Skin of body (tissue), 2 donors: ENCODE measurements around the gene TOR1B. TPM values are rescaled to one million over a fixed set of nuclear protein-coding genes. Genes with fewer than 3 reads are reported as not detected.
"Not testable (repeated sequence)": the region's sequence is repeated elsewhere in the genome, so short reads cannot be mapped to it uniquely, and the experiment has no call there.

Source experiments
- DNase-seq: peaks from one replicate; lab custom pipeline; 2025; lab: John Stamatoyannopoulos, UW
- total RNA-seq: library from RNA; depleted of rRNA; stranded (reverse); fragments of >200 nt; gene quantifications from one replicate; pipeline ENCODE4 v1.2.3, GENCODE V29; 2014

The TOR1B gene
- total RNA-seq, 1 donor from 2014 or later, result 16.1 TPM

DNA sequence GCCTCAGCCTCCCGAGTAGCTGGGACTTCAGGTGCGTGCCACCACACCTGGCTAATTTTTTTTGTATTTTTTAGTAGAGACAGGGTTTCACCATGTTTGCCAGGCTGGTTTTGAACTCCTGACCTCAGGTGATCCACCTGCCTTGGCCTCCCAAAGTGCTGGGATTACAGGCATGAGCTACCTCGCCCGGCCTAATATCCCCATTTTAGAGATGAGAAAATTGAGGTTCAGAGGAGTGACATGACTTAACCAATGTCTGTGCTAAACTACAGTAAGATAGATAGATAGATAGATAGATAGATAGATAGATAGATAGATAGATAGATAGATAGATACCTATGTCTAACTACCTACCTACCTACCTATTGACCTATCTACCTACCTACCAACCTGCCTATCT, 26.9 kb upstream of the TOR1B start:
- not testable (repeated sequence) for DNase-seq

DNA sequence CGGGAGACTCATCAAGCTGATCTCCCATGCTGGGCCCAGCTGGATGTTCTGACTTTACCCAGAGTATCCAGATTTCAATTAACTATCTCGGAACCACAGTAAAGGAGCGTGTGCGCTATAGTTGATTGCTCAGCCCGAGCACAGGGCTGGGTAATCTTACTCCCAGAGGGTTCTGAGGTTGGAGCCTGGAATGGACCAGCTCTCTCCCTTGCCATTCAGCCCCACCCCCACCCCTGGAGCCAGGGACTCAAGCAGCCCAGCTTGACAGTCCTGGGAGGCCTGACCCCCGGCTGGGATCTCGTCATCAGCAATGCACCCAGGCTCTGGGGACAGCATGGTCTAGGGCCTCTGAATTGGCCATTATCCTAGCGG, 26.4 kb upstream of the TOR1B start:
- no peak for DNase-seq

DNA sequence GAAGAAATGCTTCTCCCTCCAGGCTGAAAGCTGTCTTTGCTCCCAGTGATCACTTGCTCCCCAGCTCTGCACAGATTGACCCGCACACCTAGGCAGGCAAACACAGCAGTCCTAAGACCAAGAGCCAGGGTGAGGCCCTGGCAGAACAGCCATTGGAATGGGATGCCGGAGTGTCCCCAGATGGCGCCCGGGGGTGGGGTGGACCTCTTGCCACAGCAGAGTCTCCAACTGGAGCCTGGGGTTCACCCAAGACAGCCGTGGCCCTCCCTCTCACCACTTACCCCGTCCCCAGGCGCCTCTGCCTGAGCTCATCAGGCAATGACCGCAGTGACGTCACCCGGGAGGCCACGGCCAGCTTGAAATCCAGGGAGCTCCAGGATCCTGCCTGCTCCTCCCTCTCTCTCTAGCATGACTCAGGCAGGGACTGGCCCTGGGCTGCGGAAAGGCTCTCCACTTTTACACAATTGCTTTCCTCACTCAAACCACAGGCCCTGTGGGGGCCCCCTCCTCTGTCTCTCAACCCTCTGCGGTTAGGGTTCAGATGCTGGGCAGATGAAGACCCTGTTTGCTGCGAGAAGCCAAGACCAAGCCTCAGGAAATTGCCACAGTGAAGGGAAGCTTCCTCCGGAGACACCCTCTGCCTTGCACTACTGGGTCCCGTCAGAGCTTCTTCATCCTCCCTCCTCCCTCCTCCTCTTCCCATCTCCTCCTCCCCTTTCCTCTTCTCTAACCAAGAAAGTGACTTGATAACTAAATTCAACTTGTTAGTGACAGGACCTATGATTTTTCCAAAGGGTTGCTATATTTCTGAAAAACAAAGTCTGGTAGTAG, 25.8 kb upstream of the TOR1B start:
- DNase-seq, result peak; percentile 86

DNA sequence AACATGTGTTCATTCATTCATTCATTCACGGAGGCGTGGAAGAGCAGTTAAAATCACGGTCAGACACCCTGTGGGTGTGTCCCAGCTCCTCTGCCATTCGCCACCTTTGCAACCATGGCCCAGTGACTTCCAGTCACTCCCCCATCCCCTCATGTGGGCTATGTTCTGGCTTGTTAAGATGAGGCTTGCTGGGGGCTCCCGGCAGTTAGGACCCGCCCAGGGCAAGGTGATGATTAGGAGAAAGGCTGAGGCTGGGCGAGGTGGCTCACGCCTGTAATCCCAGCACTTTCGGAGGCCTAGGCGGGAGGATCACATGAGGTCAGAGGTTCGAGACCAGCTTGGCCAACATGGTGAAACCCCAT, 25.2 kb upstream of the TOR1B start:
- DNase-seq, result no peak

DNA sequence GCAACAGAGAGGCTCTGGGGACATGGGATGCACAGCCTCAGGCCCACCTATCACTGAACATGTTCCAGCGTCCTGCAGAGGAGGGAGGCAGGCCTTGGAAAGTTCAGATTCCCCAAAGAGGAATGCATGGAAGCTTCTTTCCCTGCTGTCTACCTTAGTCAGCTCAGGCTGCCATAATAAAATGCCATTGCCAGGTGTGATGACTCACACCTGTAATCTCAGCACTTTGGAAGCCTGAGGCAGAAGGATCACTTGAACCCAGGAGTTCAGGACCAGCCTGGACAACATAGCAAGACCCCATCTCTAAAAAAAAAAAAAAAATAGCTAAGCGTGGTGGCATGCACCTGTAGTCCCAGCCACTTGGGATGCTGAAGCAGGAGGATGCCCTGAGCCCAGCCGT, 24.5 kb upstream of the TOR1B start:
- DNase-seq, result no peak

DNA sequence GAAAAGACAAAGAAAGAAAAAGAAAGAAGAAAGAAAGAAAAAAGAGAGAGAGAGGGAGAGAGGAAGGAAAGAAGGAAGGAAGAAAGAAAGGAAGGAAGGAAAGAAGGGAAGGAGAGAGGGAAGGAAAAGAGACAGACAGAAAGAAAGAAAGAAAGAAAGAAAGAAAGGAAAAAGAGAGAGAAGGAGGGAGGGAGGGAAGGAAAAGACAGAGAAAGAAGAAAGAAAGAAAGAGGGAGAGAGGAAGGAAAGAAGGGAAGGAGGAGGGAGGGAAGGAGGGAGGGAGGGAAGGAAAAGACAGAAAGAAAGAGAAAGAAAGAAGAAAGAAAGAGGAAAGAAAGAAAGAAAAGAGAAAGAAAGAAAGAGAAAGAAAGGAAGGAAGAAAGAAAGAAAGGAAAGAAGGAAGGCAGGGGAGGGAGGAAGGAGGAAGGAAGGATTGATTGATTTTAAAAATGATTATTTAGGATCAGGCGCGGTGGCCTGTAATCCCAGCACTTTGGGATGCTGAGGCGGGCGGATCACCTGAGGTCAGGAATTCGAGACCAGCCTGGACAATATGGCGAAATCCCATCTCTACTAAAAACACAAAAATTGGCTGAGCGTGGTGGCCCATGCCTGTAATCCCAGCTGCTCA, 23.3 kb upstream of the TOR1B start:
- DNase-seq, result no peak

DNA sequence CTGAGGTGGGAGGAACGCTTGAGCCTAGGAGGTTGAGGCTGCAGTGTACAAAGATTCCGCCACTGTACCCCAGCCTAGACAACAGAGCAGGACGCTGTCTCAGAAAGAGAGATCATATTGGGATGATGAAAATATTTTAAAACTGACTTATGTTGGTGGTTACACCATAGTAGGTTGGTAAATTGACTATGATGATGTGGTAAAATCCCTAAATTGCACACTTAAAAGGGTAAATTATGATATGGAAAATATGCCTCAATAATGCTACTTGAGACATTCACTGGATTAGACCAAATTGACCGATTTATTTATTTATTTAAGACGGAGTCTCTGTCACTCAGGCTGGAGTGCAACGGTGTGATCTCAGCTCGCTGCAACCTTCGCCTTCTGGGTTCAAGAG, 21.9 kb upstream of the TOR1B start:
- DNase-seq, result no peak

DNA sequence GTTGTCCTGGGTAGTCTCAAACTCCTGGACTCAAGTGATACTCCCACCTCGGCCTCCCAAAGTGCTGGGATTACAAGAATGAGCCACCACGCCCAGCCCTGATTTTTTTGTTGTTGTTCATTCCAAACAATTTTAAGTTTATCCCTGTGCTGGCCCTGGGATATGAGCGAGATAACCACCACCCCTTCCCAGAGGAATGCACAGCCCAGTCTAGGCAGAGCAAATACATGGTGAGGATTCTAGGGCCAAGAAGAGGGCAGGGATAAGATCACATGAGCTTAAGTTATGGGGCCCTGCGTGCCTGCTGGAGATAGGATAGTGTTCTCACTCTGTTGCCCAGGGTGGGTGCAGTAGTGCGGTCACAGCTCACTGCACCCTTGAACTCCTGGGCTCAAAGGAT, 21.0 kb upstream of the TOR1B start:
- no peak for DNase-seq

DNA sequence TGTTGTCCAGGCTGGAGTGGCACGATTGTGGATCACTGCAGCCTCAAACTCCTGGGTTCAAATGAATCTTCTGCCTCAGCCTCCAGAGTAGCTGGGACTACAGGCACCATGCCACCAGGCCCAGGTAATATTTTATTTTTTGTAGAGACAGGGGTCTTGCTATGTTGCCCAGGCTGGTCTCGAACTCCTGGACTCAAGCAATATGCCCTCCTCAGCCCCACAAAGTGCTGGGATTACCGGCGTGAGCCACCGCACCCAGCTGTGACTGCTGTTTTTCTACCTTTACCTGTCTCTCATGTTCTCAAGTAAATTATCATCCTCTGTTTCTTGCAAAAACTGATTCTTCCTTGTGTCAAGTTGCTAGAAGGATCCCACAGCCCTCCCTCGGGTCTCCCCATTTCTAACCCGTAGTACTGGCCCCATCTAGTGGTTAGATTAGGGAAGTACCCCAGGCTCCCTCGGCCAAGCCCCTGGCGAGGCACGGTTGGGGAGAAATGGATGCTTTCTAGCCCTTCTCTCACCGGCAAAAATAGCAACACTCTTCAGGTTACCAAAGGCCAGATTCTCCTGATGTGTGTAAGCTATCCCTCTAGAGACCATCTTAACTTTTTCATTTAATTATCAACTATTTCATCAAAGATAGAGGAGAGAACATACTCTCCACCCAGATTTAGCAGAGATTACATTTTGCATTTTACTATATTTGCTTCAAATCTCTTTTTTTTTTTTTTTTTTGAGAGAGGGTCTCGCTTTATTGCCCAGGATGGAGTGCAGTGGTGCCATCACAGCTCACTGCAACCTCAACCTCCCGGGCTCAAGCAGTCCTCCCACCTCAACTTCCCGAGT, 19.2 kb upstream of the TOR1B start:
- peak; percentile 89 for DNase-seq

DNA sequence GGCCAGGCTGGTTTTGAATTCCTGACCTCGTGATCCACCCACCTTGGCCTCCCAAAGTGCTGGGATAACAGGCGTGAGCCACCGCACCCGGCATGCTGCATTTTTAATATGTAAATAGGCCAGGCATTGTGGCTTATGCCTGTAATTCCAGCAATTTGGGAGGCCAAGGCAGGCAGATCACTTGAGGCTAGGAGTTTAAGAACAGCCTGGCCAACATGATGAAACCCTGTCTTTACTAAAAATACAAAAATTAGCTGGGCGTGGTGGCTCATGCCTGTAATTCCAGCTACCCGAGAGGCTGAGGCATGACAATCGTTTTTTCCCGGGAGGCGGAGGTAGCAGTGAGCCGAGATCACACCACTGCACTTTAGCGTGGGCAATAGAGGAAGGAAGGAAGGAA, 18.0 kb upstream of the TOR1B start:
- not testable (repeated sequence) for DNase-seq

DNA sequence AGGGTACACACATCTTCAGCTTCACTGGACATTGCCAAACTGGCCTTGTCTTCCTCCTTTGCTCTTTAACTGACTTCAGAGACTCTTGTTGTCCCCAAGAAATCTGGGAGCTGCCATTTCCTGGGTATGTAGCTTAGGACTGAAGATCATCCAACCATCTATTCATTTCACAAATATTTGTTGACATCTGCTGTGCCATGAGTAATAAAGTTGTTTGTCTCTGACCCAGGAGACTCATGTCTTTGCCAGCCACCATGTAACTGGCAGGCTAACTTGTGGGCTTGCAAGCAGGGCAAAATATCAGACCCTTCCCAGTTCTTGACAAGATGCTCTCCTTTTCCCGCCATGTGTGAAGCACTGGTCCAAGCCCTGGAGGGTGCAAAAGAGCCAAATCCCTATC, 17.1 kb upstream of the TOR1B start:
- DNase-seq, result no peak

DNA sequence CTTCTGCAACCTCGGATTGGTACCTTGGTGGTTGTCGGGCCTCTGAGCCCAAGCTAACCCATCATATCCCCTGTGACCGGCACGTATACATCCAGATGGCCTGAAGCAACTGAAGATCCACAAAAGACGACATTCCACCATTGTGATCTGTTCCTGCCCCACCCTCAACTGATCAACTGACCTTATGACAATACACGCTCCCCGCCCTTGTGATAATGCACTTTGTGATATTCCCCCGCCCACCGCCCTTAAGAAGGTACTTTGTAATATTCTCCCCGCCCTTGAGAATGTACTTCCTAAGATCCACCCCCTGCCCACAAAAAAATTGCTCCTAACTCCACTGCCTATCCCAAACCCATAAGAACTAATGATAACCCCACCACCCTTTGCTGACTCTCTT, 16.5 kb upstream of the TOR1B start:
- DNase-seq, result no peak

DNA sequence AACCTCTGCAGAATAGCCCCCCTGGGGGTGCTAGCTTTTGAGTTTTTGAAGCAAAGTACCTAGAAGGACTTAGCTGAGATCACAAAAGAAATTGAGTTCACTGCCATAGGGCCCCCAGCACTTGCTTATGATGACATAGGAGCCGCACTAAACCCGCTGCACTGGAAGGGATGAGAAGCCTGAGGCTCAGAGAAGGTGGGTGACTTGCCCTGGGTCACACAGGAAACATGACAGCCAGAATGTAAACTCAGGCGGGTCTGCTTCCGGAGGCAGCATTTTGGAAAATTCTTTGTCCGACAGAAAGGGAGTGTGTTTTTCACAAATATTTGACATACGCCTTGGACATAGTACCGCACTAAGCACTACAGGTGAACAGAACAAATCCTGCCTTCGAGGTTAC, 8.4 kb upstream of the TOR1B start:
- no peak for DNase-seq

DNA sequence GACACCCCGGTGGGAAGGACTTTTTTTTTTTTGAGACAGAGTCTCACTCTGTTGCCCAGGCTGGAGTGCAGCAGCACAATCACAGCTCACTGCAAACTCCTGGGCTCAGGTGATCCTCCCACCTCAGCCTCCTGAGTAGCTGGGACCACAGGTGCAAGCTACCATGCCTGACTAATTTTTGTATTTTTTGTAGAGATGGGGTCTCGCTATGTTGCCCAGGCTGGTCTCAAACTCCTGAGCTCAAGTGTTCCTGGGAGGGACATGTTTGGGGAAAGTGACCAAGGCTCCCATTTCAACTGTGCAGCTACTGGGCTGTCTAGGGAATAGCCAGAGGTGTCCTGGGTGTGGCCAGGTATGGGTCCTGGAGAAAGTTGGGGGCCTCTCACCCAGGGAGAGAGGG, 7.0 kb upstream of the TOR1B start:
- not testable (repeated sequence) for DNase-seq

DNA sequence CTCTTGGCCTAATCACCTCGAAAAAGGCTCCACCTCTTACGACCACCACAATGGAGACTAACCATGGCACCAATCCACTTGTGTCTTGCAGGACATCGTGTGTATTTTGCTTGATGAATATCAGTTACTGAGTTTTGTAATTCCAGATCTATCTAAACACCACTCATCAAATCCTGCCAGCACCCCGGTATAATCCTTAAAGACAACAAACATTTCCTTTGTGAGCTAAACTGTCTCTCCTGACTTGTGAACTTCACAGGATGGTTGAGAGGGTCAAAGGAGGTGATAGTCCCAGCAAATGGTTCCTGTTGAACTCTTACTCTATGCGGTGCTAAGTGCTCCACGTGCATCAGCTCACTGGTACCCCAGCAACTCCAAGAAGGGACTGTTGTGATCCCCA, 4.0 kb upstream of the TOR1B start:
- DNase-seq, result no peak

DNA sequence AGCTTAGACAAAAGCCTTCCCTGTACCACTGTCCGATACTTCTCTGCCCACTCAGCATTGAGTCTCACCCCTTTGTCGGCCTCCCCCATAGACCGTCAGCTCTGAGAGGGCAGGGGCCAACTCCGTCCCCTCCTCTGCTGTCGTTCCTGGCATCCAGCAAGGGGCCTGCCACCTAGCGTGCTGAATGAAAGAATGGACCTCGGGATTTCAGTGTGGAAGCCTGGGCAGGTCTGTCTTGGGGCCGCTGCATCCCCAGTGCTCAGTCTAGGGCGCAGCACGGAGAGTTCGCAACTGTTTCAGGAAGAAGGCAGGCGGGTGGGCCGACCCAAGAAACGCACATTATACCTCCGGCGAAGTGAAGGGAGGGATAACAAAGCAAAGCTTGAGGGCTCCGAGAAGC, 1.5 kb upstream of the TOR1B start:
- no peak for DNase-seq

DNA sequence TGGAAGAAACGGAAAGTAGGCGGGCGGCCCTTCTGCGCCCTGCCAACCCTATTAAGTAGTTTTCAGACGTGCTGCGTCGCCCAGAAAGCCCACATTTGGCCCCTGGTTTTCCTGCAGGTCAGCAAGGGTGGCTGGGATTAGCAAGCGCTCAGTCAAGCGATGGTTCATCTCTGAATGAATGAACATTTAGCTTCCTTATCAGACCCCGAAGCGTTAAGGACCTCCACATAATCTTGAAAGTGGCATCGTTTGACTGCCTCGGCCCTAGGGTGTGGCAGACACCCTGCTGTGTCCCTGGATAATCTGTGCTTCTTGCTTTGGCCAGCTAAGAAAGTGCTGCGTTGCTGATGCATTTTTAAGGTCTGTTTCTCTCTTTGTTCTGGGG, 684 bp downstream of the TOR1B start:
- DNase-seq, result no peak

DNA sequence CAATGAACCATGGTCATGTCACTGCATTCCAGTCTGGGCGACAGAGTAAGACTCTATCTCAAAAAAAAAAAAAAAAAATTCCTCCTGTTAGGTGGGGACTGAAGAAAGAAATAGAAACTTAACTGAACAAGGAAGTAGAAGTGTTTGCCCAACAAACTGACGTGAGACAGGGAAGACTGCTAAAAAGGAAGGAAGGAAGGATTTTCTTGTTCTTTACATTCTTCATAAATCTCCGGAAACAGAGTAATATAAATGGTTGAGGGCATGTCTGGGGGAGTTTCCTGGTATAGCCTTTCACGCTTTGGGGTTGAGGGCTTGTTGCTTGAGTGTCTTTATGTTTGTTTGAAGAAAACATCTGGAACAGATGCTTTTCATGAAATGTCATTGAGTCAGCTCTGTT, 3.1 kb downstream of the TOR1B start:
- DNase-seq, result no peak

DNA sequence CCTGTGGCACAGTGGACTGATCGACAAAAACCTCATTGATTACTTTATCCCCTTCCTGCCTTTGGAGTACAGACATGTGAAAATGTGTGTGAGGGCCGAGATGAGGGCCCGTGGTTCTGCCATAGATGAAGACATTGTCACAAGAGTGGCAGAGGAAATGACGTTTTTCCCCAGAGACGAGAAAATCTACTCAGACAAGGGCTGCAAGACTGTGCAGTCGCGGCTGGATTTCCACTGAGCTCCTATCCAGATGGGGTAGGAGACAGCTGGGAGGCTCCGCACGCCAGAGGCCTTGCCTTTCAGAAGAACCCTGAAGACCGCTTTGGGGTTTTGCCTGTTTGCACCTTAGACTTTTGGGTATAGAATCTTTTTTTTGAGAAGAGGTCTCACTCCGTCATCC, 6.4 kb downstream of the TOR1B start:
- no peak for DNase-seq

DNA sequence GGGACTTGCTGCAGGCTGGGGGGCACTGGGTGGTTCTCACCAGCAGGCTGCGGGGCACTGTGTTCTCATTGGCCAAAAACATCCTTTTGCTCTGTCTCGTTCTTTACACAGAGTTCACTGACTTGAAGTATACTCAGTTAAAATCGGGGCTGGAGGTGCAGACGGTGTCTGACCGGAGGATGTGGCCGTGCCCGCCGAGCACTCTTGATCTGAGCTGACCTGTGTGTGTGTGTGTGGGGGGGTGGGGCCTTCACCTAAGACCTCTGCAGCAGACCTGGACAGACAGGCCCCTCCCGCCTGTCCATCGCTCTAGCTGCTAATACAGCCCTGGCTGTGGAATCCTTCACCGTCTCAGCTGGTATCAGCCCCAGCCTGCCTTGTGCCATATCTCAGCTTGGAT, 7.1 kb downstream of the TOR1B start:
- no peak for DNase-seq

DNA sequence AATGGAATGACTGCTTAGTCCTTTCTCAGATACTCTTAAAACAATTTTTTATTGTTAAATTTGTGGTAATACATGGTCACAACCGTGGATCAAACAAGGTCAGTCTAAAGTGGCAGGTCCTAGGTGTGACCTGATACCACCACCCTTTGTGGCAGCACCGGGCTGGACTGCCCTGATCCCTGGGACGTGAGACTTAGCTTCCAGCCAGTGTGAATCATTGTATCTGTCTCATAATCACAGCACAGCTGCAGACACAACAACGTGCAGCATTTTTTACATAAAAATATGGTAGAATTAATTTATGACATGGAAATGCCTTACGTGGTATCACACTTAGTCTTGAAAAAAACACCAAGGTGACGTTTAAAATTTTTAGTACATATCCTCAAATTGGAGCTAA, 7.8 kb downstream of the TOR1B start:
- DNase-seq, result no peak

DNA sequence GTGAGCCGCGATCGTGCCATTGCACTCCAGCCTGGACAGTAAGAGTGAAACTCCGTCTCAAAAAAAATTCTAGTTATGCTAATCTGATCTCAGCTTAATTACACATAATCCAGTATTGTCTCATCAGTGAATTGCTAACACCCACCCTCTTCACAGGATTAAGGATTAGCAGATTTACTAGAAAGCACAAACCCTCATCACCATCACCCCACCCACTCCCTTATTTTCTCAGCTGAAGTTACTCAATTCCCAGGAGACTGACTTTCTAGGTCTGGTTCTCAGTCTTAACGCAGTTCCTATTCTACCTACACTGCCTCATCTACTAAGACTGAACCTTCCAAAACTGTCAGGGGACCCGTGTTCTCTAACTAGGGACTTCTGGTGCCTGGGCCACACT, 9.0 kb downstream of the TOR1B start:
- no peak for DNase-seq

DNA sequence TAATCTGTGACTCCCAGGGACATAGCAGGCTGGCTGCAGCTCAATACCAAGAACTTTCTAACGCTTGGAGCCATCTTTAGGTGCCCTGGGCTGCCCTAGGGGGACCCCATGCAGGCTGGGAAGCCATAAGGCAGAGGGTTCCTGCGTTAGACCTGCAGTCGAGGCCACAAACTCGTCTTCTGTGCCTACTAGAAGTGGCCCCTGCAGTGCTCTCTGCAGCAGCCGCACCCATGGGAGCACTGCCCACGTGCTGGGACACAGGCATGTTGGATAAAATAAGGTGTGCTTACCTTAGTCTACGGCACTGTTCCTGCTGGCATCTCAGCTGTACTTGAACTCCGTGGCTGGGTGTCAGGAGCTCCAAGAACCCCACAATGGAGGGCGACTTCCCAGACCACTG, 9.4 kb downstream of the TOR1B start:
- DNase-seq, result no peak
